HG02588 (cell line): ENCODE measurements around the gene PIGO.

Source experiments
- ATAC-seq: cut with Tn5 transposase; IDR thresholded peaks from one replicate; pipeline ENCODE4 v1.9.1; 2021; ENCODE audit warnings: mild to moderate bottlenecking, moderate library complexity; ENCODE audit not compliant: unreplicated experiment

The PIGO gene

GRCh38 chr9:35107297-35108290 lies 11.2 kb upstream of the PIGO start:
- no peak for ATAC-seq

GRCh38 chr9:35106343-35106730 lies 9.9 kb upstream of the PIGO start:
- no peak for ATAC-seq

DNA sequence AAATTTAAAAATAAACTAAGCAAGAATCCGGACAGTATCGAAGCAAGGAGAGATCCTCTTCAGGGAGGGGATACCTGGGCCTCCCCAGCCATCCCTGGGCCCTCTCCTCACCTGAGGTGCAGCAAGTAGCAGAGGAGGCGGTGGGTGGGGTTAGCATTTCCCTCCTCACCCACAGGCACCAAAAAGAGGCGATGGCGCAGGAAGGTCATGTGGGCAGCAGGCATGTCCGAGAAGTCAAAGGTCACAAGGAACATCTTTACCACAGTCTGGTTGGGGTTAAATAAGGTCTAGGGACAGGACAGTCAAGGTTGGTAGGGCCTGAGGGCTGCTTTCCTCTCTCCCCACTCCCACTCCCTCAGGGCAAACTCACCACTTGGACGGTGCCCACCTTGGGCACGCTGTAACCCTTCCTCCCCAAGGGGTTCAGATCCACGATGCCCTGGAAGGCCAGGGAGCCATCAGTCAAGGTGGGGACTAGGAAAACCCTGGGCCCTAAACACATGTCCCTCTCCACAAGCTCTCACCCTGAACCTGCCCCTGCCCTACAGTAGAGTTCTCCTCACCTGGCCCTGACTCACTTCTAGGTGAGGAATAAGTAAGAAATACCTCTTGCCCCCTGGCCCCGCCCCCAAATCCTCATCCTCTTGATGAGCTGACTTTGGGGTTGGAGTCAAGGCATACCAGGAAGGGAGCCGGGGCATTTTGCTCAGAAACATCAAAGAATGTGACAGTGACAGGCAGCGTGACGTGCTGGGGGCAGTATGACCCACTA lies 9.4 kb upstream of the PIGO start:
- ATAC-seq = no peak

- no peak for ATAC-seq
These were observed 8.7 kb upstream of the PIGO start for GRCh38 chr9:35105126-35105525.

DNA sequence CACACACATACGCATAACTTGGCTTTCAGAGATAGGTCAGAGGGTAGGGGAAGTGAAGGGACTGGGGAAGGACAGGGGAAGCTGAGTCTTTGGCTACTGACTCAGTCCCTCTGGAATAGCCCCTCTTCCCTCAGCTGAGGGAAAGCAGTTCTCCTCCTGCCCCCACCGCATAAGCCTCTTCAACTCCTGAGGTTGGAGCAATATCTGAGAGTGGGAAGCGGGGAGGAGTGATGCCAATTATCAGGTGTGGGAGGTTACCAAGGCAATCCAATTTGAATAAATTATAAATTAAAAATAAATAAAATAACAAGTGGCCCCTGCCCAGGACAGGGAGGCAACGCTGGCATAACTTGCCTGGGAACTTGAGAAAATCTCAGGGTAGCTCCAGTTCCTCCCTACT lies 8.2 kb upstream of the PIGO start:
- no peak for ATAC-seq

GRCh38 chr9:35103660-35104191 lies 7.3 kb upstream of the PIGO start:
- no peak for ATAC-seq

DNA sequence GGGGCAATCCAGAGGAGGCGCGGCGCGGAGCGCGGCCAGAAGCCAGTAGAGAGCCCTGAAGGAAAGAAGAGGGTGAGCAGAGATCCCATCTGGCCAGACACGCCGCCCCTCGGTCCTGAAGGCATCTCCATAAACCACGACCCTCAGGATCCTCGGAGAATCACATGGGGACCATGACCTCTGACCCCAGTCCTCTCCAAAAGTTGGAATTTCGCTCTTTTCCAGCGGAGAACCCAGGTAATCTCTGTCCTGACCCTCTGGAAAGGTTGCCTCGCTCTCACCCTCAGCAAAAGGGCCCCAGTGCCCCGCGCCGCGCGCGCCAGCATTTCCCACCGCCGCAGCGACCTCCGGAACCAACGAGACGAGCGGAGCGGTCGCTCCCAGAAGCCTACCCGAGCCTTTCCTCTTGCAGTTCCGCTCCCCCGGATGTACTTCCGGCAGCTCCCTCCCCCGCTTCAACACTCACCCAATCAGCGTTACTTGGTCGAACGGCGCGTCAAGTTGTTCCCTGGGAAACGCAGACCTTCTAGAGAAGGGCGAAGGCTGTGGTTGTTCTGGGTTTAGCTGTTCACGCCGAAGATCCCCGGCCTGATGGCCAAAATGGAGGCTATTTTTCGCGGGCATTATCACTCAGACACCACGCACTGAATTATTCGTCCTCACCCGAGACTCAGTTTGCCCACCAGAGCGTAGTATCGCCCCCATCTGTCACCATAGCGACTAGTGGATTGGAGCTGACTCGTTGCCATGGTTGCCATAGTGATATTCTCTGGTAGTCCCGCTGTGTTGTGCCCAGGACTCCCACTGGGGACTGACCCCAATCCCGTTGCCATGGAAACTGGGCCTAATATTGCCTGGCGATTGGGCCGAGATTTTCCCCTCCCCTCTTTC lies 6.6 kb upstream of the PIGO start, which contains the start of gene STOML2:
Gene STOML2 (minus strand): TSS at position 363 of the 891 bp plus-strand sequence. CDS start 37 bp downstream, at position 326.
- ATAC-seq = peak; percentile 89

DNA sequence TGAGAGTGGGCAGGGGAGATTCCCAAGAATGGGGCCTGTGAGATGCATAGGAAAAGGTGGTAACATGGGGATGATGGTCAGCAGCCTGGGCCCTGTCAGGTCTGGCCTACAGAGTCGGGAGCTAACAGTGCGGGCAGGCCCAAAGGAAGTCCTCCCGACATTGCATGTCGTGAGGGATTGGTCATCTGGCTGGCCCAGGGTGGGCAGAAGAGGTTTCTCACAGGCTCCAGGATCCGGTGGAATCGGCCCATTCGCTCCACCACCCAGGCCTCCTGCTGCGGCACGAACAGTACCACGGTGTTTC lies 6.0 kb upstream of the PIGO start:
- no peak for ATAC-seq

DNA sequence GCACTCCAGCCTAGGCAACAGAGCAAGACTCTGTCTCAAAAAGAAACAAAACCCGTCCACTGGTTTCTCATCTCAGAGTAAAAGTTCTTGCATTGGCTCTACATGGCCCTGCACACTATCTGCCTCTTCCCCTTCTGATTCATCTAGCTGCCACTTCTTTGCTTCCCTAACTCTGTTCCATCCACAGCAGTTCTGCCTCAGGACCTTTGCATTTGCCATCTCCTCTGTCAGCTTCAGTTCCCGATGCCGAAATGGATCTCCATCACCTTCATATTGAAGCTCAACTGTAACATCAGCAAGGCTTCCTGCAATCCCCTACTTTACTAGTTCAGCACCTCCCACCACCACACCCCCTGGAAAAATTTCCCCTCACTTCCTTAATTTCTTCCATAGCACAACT lies 1.2 kb upstream of the PIGO start:
- no peak for ATAC-seq

- no peak for ATAC-seq
These were observed 4.9 kb downstream of the PIGO start for GRCh38 chr9:35091536-35091935.

- no peak for ATAC-seq
These were observed 7.0 kb downstream of the PIGO start for GRCh38 chr9:35089434-35089833.

DNA sequence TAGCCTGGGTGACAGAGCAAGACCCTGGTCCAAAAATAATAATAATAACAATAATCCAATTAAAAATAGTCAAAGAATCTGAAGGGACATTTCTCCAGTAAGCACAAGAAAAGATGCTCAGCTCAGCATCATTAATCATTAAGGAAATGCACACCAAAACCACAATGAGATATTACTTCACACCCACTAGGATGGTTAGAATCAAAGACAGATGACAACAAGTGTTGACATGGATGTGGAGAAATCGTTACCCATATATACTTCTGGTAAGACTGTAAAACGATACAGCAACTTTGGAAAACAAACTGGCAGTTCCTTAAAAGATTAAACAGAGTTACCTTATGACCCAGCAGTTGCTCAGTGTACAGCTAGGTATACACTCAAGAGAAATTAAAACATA lies 11.3 kb downstream of the PIGO start:
- no peak for ATAC-seq

DNA sequence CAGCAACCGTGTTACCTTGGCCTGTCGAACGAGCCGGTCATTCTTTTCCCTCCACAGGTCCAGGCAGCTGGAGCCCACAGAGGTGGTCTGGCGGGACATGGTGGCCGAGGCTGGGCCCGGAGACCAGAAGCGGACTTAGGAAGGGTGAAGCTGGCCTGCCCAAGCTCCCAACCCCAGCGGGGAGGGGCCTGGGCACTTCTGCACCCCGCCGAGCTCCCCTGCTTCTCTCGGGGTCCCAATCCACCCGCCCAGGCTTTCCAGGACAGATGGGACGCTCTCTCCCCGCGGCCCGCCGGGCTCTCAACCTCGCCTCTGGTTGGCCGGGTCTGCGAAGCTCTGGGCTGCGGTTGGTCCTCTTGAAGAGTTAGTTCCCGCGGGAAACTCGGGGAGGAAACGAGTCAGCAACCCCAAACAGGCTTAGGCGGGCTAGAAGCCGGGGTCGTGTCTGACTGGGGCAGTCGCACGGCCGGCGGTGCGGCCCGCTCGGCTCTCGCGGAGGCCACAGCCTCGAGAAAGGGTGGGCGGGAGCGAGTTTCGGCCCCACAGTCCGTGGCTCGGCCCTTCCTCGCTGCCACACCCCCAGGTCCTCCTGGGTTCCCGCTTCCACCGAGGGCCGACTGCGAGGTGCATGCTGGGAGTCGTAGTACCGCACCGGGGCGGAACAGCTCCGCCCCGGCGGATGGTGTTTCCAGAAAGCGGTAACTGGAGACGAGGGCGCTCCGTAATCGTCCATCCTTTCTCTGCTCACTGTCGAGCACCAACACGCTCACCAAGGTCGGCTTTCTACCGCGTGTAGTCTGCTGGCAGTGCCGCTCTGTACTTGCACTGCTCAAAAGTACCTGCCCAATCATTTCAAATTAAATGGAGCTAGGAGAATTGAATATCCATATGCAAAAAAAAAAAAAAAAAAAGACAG lies 16.7 kb downstream of the PIGO start, which contains the start of gene FANCG:
Gene FANCG (minus strand): TSS at position 517 of the 916 bp plus-strand sequence. CDS start 418 bp downstream, at position 99.
- ATAC-seq = peak; percentile 88

GRCh38 chr9:35079041-35079425 lies 17.4 kb downstream of the PIGO start:
- no peak for ATAC-seq

DNA sequence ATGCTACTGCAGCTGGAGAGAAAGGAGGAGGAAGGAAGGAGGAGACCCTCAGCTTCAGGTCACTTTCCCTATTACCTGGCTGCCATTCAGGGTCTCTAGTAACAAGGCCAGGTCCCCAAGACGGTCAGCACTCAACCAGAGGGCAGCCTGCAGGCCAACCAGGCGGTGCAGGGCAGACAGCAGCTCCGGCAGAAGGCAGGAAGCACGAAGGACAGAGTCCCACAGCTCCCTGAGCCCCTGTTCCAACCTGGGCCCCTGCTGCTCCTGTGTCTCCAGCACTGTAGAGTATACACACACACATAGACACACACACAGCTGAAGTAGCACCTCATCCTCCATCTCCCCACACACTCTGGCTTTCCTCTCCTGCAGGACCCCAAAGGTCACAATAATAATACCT lies 18.3 kb downstream of the PIGO start:
- ATAC-seq = no peak

- ATAC-seq = no peak
These were observed 19.5 kb downstream of the PIGO start for GRCh38 chr9:35076848-35077247.

GRCh38 chr9:35075358-35075757 lies 21.0 kb downstream of the PIGO start:
- no peak for ATAC-seq

DNA sequence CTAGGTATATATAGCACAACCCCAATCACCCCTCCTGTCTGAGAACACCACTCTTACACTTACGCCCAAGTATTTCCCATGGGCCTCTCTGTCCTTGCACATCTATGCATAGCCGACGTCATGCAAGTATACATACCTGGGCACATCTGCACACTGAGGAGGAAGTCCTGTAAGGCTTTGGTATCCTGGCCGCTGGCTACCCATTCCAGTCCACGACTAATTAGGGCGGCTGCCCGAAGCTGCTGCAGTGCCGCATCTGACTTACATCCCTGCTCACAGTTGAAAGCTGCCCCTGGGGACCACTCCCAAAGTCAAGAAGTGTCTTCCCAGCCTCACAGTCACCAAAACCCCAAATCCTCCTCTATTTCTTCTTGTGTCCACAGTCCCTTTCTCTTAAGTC lies 21.6 kb downstream of the PIGO start:
- ATAC-seq = no peak

GRCh38 chr9:35074141-35074540 lies 22.2 kb downstream of the PIGO start:
- no peak for ATAC-seq

GRCh38 chr9:35073279-35073612 lies 23.1 kb downstream of the PIGO start:
- no peak for ATAC-seq
